CD4-positive, alpha-beta memory T cell (primary cell): Measurements from ENCODE around the gene NTSR2. TPM values are rescaled to one million over a fixed set of nuclear protein-coding genes. Genes with fewer than 3 reads are reported as not detected.

Source experiments
- CTCF ChIA-PET: fragments of 350-600 bp; sonication (Branson Sonifier 250); formaldehyde crosslinking; loops from one replicate; lab custom pipeline; 2021; ENCODE audit warnings: inconsistent platforms; ENCODE audit not compliant: partially characterized antibody; lab: Charles Lee
- POLR2A ChIA-PET: fragments of 350-600 bp; sonication (Branson Sonifier 250); formaldehyde crosslinking; loops from one replicate; lab custom pipeline; 2021; ENCODE audit not compliant: partially characterized antibody; lab: Charles Lee
- DNase-seq, 5 donors: peaks; one replicate each; pipeline versions ENCODE4 v3.0.0 to v3.0.0-alpha.2; 2020 to 2022; ENCODE audit warnings: mixed read lengths in 1 of 5
- H3K27ac ChIP-seq: one replicate; pipeline ENCODE4 v1.7.0; 2013; ENCODE audit warnings: low read depth, low read length
- H3K27me3 ChIP-seq: 2 replicates; pipeline ENCODE4 v1.7.0; 2013; ENCODE audit warnings: mild to moderate bottlenecking, low read length, moderate library complexity; ENCODE audit not compliant: insufficient read depth
- H3K36me3 ChIP-seq: 2 replicates; pipeline ENCODE4 v1.7.0; 2013; ENCODE audit warnings: mild to moderate bottlenecking, low read length, moderate library complexity; ENCODE audit not compliant: insufficient read depth
- H3K4me1 ChIP-seq: 2 replicates; pipeline ENCODE4 v1.7.0; 2013; ENCODE audit warnings: mild to moderate bottlenecking, low read length, moderate library complexity; ENCODE audit not compliant: insufficient read depth
- H3K4me3 ChIP-seq, 2 donors: one replicate each; pipeline ENCODE4 v1.7.0; 2013; ENCODE audit warnings: low read length in 2 of 2, mild to moderate bottlenecking in 1 of 2
- H3K9me3 ChIP-seq, 2 donors: one replicate each; pipeline ENCODE4 v1.7.0; 2013; ENCODE audit warnings: low read length in 2 of 2, control low read depth in 1 of 2; ENCODE audit not compliant: control insufficient read depth in 1 of 2
- H3K27ac Mint-ChIP-seq, 7 donors: one replicate each; pipeline ENCODE4 v1.8.0; 2020 to 2021; ENCODE audit warnings: mixed read lengths in 7 of 7, mild to moderate bottlenecking in 6 of 7, inconsistent platforms in 3 of 7, moderate library complexity in 3 of 7
- H3K27me3 Mint-ChIP-seq, 2 donors: one replicate each; pipeline ENCODE4 v1.8.0; 2020 to 2021; ENCODE audit warnings: mixed read lengths in 2 of 2
- H3K36me3 Mint-ChIP-seq, 2 donors: one replicate each; pipeline ENCODE4 v1.8.0; 2020 to 2021; ENCODE audit warnings: mixed read lengths in 2 of 2, inconsistent platforms in 1 of 2, mild to moderate bottlenecking in 1 of 2
- H3K4me1 Mint-ChIP-seq, 4 donors: one replicate each; pipeline ENCODE4 v1.8.0; 2020 to 2021; ENCODE audit warnings: mixed read lengths in 4 of 4, mild to moderate bottlenecking in 1 of 4
- H3K4me3 Mint-ChIP-seq, 8 donors: one replicate each; pipeline ENCODE4 v1.8.0; 2020 to 2021; ENCODE audit warnings: mixed read lengths in 8 of 8, mild to moderate bottlenecking in 7 of 8, moderate library complexity in 6 of 8, inconsistent platforms in 3 of 8
- H3K9me3 Mint-ChIP-seq, 8 donors: one replicate each; pipeline ENCODE4 v1.8.0; 2020 to 2021; ENCODE audit warnings: mixed read lengths in 8 of 8, mild to moderate bottlenecking in 5 of 8, inconsistent platforms in 3 of 8, moderate library complexity in 1 of 8
- intact Hi-C: fragments of 100-400 bp; cut with micrococcal nuclease; formaldehyde crosslinking; loops from one replicate; pipeline ENCODE4 v1.15.1; 2023
- polyA plus RNA-seq, 2 donors: library from polyadenylated mRNA; unstranded; fragments of 300-500 nt; fragmentation: Illumina TruSeq; gene quantifications; one replicate each; pipeline ENCODE4 v1.2.3, GENCODE V29; 2021
- total RNA-seq, 2 experiments: library from RNA; stranded (reverse); gene quantifications; one replicate each; pipeline ENCODE4 v1.2.3, GENCODE V29; 2021

The NTSR2 gene
- total and polyA plus RNA-seq, 4 experiments from 2014 or later = not detected

DNA sequence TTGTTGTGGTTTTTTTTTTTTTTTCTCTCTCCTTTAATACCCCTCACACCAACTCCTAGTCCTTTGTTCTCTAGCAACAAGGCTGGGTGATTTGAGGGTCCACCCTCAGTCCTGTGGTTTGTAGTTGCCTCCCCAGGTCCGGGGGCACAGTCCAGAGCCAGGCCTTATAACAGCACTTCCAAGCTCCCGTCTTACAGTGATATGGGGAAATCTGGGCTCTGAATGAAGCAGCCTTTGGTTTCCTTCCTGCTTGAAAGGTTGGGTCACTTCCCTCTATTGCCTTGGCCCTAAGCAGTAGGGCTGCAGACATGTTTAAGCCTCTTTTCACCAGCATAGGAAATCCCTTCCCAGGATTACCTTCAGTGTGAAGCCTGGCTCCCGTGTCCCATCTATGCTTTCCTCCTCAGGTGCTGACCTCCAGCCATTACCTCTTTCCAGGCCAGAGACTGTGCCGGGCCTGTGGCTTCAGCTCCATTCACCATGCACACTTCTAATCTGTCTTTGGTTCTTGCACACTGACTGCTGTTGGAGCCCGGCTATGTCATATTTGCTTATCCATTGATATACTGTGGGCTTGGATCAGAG is 21.2 kb upstream of the NTSR2 start:
- Mint-ChIP-seq H3K36me3 (no peaks in the 10 kb centered on the region), H3K4me3 (no peak overlapping the region), H3K27me3 (peaks cover 0 to 2% of the 10 kb centered on the region in 2 donors), H3K9me3 (no peaks in the 10 kb centered on the region), H3K27ac (peak overlapping the region in 1 of 7 donors; percentile 8), H3K4me1 (peaks cover 5 to 10% (median 9%) of the 10 kb centered on the region in 4 donors)
- H3K36me3 ChIP-seq = no peaks in the 10 kb centered on the region
- POLR2A ChIA-PET = no interaction called here
- H3K4me1 ChIP-seq = peaks cover 11% of the 10 kb centered on the region
- no peaks in the 10 kb centered on the region for H3K9me3 ChIP-seq
- intact Hi-C loops = no loop called here
- CTCF ChIA-PET = interaction anchor here (1.6 to 16.4 kb wide), 3 partner anchors 50 to 91 kb away, joined by 4 to 476 read pairs (median 14); no protein-coding TSS in a partner anchor
- DNase-seq = no peak
- no peak overlapping the region for H3K27ac ChIP-seq
- H3K4me3 ChIP-seq = no peak overlapping the region
- no peaks in the 10 kb centered on the region for H3K27me3 ChIP-seq

DNA sequence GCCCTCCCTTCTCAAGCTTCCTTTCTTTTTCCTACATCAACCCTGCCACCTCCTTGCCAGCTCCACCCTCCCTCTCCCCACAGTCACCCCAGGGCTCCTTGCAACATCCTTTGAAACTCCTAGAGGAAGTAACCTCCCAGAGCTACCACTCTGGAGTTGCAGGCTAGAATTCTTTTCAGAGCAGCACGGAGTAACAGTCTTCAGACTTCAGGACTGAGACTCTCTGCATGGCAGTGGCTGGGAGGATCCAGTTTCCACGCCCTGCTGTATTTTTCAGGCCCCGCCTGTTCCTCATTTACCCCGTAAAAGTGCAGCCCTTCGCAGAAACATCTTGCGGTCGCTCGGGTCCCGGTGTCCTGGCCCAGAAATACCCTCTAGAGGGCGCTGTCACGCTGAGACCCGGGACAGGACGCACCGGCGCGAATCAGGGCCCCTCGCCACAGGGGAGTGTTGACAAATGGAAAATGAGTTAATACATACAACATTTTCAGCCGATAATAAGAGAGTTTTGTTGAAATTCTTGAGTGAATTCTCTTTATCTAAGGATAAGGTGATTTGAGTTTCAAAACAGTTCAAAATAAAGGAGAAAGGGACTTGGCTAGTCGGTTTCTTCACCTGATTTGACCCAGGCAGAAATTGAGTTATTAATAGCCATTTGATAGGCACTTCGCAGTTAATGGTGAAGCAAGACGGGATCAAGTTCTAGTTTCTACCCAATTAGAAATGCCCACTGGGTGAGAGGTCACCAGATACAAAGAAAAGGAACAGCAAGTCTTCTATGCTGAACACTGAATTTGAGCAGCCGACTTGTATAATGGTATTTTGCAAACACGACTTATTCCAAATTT is 18.5 kb upstream of the NTSR2 start:
- Histone ChIP-seq H3K27ac (no peak overlapping the region), H3K27me3 (no peaks in the 10 kb centered on the region), H3K4me1 (peaks cover 11% of the 10 kb centered on the region), H3K9me3 (no peaks in the 10 kb centered on the region), H3K4me3 (no peak overlapping the region), H3K36me3 (no peaks in the 10 kb centered on the region)
- H3K4me3 Mint-ChIP-seq = peak overlapping the region in 7 of 8 donors; percentile 14 to 69 (median 51)
- no peaks in the 10 kb centered on the region for H3K9me3 Mint-ChIP-seq
- peaks cover 3 to 8% of the 10 kb centered on the region in 2 donors for H3K27me3 Mint-ChIP-seq
- ChIA-PET CTCF (interaction anchor here (0.7 to 16.4 kb wide), 23 partner anchors 8 to 1319 kb away, joined by 3 to 476 read pairs (median 5); partner anchors contain the start of gene LPIN1), POLR2A (interaction anchor here (1.2 to 1.3 kb wide), 2 partner anchors 59 to 91 kb away, joined by 3 to 5 read pairs; no protein-coding TSS in a partner anchor)
- peak overlapping the region in 4 of 7 donors; percentile 13 to 74 (median 18) for H3K27ac Mint-ChIP-seq
- intact Hi-C loops = loop anchor here (1.0 to 10.0 kb wide), 3 partner anchors 91 to 1318 kb away; no protein-coding TSS in a partner anchor
- no peaks in the 10 kb centered on the region for H3K36me3 Mint-ChIP-seq
- DNase-seq = peak; percentile 69 to 75 (median 74)
- H3K4me1 Mint-ChIP-seq = peaks cover 5 to 10% (median 9%) of the 10 kb centered on the region in 4 donors

DNA sequence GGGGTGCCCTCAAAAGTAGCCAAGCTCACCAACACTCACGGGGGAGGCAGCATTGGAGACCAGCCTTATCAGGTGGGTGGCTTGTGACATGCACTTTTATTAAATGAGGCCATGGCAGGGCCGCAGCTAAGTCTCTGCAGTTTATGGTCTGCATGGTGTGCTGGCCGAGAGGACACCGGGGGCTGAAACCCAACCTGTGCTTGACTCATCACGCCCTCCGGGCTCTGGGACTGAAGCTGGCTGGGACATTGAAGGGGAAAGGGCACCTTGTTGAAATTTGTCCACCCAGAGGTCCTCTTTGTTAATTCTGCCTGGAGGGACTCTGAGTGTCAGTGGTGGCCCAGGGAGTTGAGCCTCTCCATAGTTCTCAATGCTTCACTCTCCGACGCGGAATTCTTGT is 17.7 kb upstream of the NTSR2 start:
- H3K4me3 ChIP-seq = no peak overlapping the region
- intact Hi-C loops = loop anchor here (1.0 to 10.0 kb wide), 3 partner anchors 92 to 1319 kb away; no protein-coding TSS in a partner anchor
- H3K4me1 ChIP-seq = peaks cover 11% of the 10 kb centered on the region
- no peaks in the 10 kb centered on the region for H3K9me3 Mint-ChIP-seq
- no peak overlapping the region for H3K27ac Mint-ChIP-seq
- POLR2A ChIA-PET = interaction anchor here (1.2 to 1.3 kb wide), 2 partner anchors 59 to 92 kb away, joined by 3 to 5 read pairs; no protein-coding TSS in a partner anchor
- no peaks in the 10 kb centered on the region for H3K27me3 ChIP-seq
- peak overlapping the region in 1 of 8 donors; percentile 51 for H3K4me3 Mint-ChIP-seq
- no peaks in the 10 kb centered on the region for H3K9me3 ChIP-seq
- peaks cover 3 to 10% (median 8%) of the 10 kb centered on the region in 4 donors for H3K4me1 Mint-ChIP-seq
- DNase-seq = no peak
- H3K36me3 ChIP-seq = no peaks in the 10 kb centered on the region
- H3K27ac ChIP-seq = no peak overlapping the region
- peaks cover 7 to 10% of the 10 kb centered on the region in 2 donors for H3K27me3 Mint-ChIP-seq
- CTCF ChIA-PET = interaction anchor here (0.7 to 16.4 kb wide), 20 partner anchors 9 to 1320 kb away, joined by 3 to 476 read pairs (median 4); partner anchors contain the start of gene LPIN1
- no peaks in the 10 kb centered on the region for H3K36me3 Mint-ChIP-seq

DNA sequence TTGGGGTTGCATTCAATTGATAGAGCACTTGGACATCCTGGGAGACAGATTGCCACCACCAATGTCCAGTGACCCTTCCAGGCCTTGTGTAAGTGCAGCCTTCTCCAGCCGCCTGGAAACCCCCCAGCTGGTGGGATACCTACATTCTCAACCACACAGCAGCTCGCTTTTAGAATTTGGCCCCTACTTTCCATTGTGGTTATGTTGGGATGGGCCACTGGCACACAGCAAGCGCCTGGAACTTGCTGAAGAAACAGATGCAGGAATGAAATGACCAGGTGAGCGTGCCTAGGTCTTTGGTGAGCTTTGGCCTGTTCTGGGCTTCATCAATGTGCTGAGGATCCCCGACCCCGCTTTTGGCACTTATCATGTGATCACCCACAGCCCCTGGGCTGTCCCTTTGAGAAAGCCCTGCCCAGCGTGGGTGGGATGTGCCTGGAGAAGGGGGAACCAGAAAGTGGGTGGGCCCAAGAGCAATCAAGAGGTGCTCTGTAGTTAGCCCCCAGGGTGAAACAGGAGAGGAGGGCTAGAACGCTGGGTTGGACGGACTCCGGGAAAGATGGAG is 16.0 kb upstream of the NTSR2 start:
- intact Hi-C loops = loop anchor here (10.0 kb wide), 1 partner anchor 201 kb away; no protein-coding TSS in a partner anchor
- CTCF ChIA-PET = interaction anchor here (16.4 kb wide), 1 partner anchor 96 kb away, joined by 476 read pairs; no protein-coding TSS in a partner anchor
- peaks cover 7 to 10% of the 10 kb centered on the region in 2 donors for H3K27me3 Mint-ChIP-seq
- H3K4me1 Mint-ChIP-seq = peaks cover 8 to 16% (median 11%) of the 10 kb centered on the region in 4 donors
- H3K36me3 ChIP-seq = no peaks in the 10 kb centered on the region
- H3K27ac Mint-ChIP-seq = no peak overlapping the region
- H3K4me1 ChIP-seq = peaks cover 14% of the 10 kb centered on the region
- no peak overlapping the region for H3K27ac ChIP-seq
- no peak overlapping the region for H3K4me3 ChIP-seq
- no peaks in the 10 kb centered on the region for H3K9me3 Mint-ChIP-seq
- H3K4me3 Mint-ChIP-seq = peak overlapping the region in 1 of 8 donors; percentile 42
- H3K9me3 ChIP-seq = no peaks in the 10 kb centered on the region
- POLR2A ChIA-PET = no interaction called here
- H3K36me3 Mint-ChIP-seq = no peaks in the 10 kb centered on the region
- DNase-seq = no peak
- H3K27me3 ChIP-seq = no peaks in the 10 kb centered on the region

DNA sequence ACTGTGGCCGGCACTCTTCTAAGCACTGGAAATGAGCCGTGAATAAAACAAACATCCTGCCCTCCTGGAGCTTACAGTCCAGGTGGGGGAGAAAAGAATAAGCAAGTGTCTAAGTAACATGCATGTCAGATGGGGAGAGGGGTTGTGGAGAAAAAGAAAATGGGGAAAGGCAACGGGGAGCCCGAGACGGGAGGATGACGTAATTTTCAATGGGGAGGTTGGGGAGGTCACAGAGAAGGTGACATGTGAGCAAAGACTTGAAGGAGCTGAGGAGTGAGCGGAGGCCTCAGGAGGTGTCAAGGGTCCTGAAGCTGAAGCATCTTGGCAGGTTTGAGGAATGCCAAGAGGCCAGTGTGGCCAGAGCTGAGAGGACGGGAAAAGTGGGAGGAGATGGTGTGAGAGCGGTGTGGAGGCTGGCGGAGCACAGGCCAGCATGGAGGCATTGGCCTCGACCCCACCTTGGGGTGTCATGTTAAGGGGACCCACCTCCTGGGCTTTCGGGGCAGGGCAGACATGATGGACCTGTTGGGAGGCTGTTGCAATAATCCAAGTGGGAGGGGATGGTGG is 15.0 kb upstream of the NTSR2 start:
- Histone ChIP-seq H3K27ac (no peak overlapping the region), H3K27me3 (no peaks in the 10 kb centered on the region), H3K9me3 (no peaks in the 10 kb centered on the region), H3K4me3 (no peak overlapping the region), H3K4me1 (peaks cover 14% of the 10 kb centered on the region), H3K36me3 (no peaks in the 10 kb centered on the region)
- Mint-ChIP-seq H3K9me3 (no peaks in the 10 kb centered on the region), H3K4me1 (peaks cover 8 to 16% (median 11%) of the 10 kb centered on the region in 4 donors), H3K27ac (peak overlapping the region in 1 of 7 donors; percentile 43), H3K4me3 (no peak overlapping the region), H3K36me3 (no peaks in the 10 kb centered on the region), H3K27me3 (peaks cover 7 to 13% of the 10 kb centered on the region in 2 donors)
- DNase-seq = no peak
- ChIA-PET CTCF (interaction anchor here (16.4 kb wide), 1 partner anchor 97 kb away, joined by 476 read pairs; no protein-coding TSS in a partner anchor), POLR2A (no interaction called here)
- intact Hi-C loops = loop anchor here (10.0 kb wide), 1 partner anchor 200 kb away; no protein-coding TSS in a partner anchor

DNA sequence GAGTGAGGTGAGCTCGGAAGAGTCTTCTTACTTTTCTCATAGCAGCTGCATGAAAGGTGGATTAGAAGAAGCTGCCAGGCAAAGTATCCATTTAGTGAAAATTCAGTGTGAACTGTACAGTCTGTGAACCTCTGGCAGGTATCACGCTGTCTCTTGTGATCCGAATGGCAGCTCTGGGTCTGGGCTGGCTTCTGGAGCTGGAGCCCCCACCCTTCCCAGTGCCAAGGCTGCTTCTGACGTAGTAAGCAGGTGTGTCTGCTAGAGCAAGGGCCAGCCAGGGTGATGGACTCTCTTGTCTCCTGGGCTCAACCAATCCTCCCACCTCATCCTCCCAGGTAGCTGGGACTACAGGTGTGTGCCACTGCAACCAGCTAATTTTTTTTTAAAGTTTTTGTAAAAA is 14.0 kb upstream of the NTSR2 start:
- Histone ChIP-seq H3K27me3 (no peaks in the 10 kb centered on the region), H3K4me3 (no peak overlapping the region), H3K9me3 (no peaks in the 10 kb centered on the region), H3K36me3 (no peaks in the 10 kb centered on the region), H3K27ac (no peak overlapping the region), H3K4me1 (peaks cover 14% of the 10 kb centered on the region)
- intact Hi-C loops = loop anchor here (10.0 kb wide), 1 partner anchor 199 kb away; no protein-coding TSS in a partner anchor
- peaks cover 8 to 16% (median 11%) of the 10 kb centered on the region in 4 donors for H3K4me1 Mint-ChIP-seq
- H3K4me3 Mint-ChIP-seq = no peak overlapping the region
- H3K27me3 Mint-ChIP-seq = peaks cover 7 to 13% of the 10 kb centered on the region in 2 donors
- ChIA-PET POLR2A (no interaction called here), CTCF (interaction anchor here (1.0 to 4.4 kb wide), 4 partner anchors 9 to 96 kb away, joined by 4 to 12 read pairs (median 6); no protein-coding TSS in a partner anchor)
- H3K9me3 Mint-ChIP-seq = no peaks in the 10 kb centered on the region
- no peak for DNase-seq
- no peak overlapping the region for H3K27ac Mint-ChIP-seq
- no peaks in the 10 kb centered on the region for H3K36me3 Mint-ChIP-seq
